Measurements from ENCODE around the gene PRPF4. TPM values are rescaled to one million over a fixed set of nuclear protein-coding genes. Genes with fewer than 3 reads are reported as not detected.
"Not testable (repeated sequence)": the region's sequence is repeated elsewhere in the genome, so short reads cannot be mapped to it uniquely, and the experiment has no call there.

The PRPF4 gene
- total RNA-seq, 1 donor from 2014 or later, result 13.2 TPM

GRCh38 chr9:113246928-113247327, 28.5 kb upstream of the PRPF4 start:
- no peaks in the 10 kb centered on the region for H3K36me3 ChIP-seq
- ATAC-seq, result no peak
- H3K27me3 ChIP-seq, result no peaks in the 10 kb centered on the region
- no peak overlapping the region for H3K4me3 ChIP-seq
- intact Hi-C loops (cut with DNase I), result no loop called here
- H3K9me3 ChIP-seq, result no peaks in the 10 kb centered on the region
- H3K4me1 ChIP-seq, result no peaks in the 10 kb centered on the region
- H3K27ac ChIP-seq, result no peak overlapping the region
- no peak for TF ChIP-seq CTCF (IDR thresholded peaks at IDR 0.05)
- DNase-seq, result no peak

- intact Hi-C loops (cut with DNase I), result no loop called here
- no peaks in the 10 kb centered on the region for H3K9me3 ChIP-seq
- H3K27ac ChIP-seq, result no peak overlapping the region
- no peaks in the 10 kb centered on the region for H3K27me3 ChIP-seq
- no peak for ATAC-seq
- no peak overlapping the region for H3K4me3 ChIP-seq
- no peaks in the 10 kb centered on the region for H3K4me1 ChIP-seq
- no peaks in the 10 kb centered on the region for H3K36me3 ChIP-seq
- no peak for TF ChIP-seq CTCF (IDR thresholded peaks at IDR 0.05)
- no peak for DNase-seq
Observed at GRCh38 chr9:113247640-113248039, 27.8 kb upstream of the PRPF4 start.

GRCh38 chr9:113249661-113250060, 25.8 kb upstream of the PRPF4 start:
- H3K36me3 ChIP-seq; ATAC-seq; H3K4me3 ChIP-seq; DNase-seq; H3K4me1 ChIP-seq; intact Hi-C loops (cut with DNase I); H3K9me3 ChIP-seq; H3K27ac ChIP-seq; H3K27me3 ChIP-seq: not testable (repeated sequence)

GRCh38 chr9:113250807-113251206, 24.7 kb upstream of the PRPF4 start:
- H3K9me3 ChIP-seq, result no peaks in the 10 kb centered on the region
- DNase-seq, result no peak
- H3K4me3 ChIP-seq, result no peak overlapping the region
- H3K27me3 ChIP-seq, result no peaks in the 10 kb centered on the region
- no peaks in the 10 kb centered on the region for H3K4me1 ChIP-seq
- peaks cover under 1% of the 10 kb centered on the region for H3K36me3 ChIP-seq
- no peak for TF ChIP-seq CTCF (IDR thresholded peaks at IDR 0.05)
- H3K27ac ChIP-seq, result no peak overlapping the region
- intact Hi-C loops (cut with DNase I), result no loop called here
- no peak for ATAC-seq

GRCh38 chr9:113254991-113255390, 20.5 kb upstream of the PRPF4 start:
- no peaks in the 10 kb centered on the region for H3K27me3 ChIP-seq
- no peaks in the 10 kb centered on the region for H3K9me3 ChIP-seq
- intact Hi-C loops (cut with DNase I), result no loop called here
- H3K27ac ChIP-seq, result no peak overlapping the region
- ATAC-seq (no peak), DNase-seq (no peak)
- peaks cover 41% of the 10 kb centered on the region for H3K36me3 ChIP-seq
- no peak overlapping the region for H3K4me3 ChIP-seq
- TF ChIP-seq CTCF (IDR thresholded peaks at IDR 0.05), result no peak
- H3K4me1 ChIP-seq, result no peaks in the 10 kb centered on the region

GRCh38 chr9:113255438-113255837, 20.0 kb upstream of the PRPF4 start:
- no peak overlapping the region for H3K4me3 ChIP-seq
- H3K4me1 ChIP-seq, result no peaks in the 10 kb centered on the region
- peak; percentile 95 for ATAC-seq
- no peak overlapping the region for H3K27ac ChIP-seq
- no peaks in the 10 kb centered on the region for H3K27me3 ChIP-seq
- H3K9me3 ChIP-seq, result no peaks in the 10 kb centered on the region
- H3K36me3 ChIP-seq, result peaks cover 45% of the 10 kb centered on the region
- DNase-seq, result no peak
- TF ChIP-seq CTCF (IDR thresholded peaks at IDR 0.05), result no peak
- intact Hi-C loops (cut with DNase I), result no loop called here

Data from upper lobe of right lung (tissue), 1 donor.